T-cell (primary cell): Measurements from ENCODE around the gene IRGM. TPM values are rescaled to one million over a fixed set of nuclear protein-coding genes. Genes with fewer than 3 reads are reported as not detected.
"Not testable (repeated sequence)": the region's sequence is repeated elsewhere in the genome, so short reads cannot be mapped to it uniquely, and the experiment has no call there.

ENCODE experiments used
- ATAC-seq, 4 experiments: fragments of 200-7000 bp in 3 of 4; fragments of 150-1000 bp in 1 of 4; cut with Tn5 transposase; replicated peaks in 1 of 4; 1 replicate in 3 of 4; 2 replicates in 1 of 4; pipeline ENCODE4 v1.10.0; 2021; ENCODE audit warnings: moderate library complexity in 3 of 4, mild to moderate bottlenecking in 2 of 4, moderate number of reproducible peaks in 1 of 4
- CTCF ChIA-PET, 2 donors: fragments of 300-600 bp; sonication (Branson Sonifier 250); formaldehyde crosslinking; loops; one replicate each; lab custom pipeline; 2022; ENCODE audit warnings: antibody characterized with exemption in 2 of 2; lab: Charles Lee
- POLR2A ChIA-PET, 2 donors: fragments of 300-600 bp; sonication (Branson Sonifier 250); formaldehyde crosslinking; loops; one replicate each; lab custom pipeline; 2022; ENCODE audit warnings: antibody characterized with exemption in 2 of 2; lab: Charles Lee
- DNase-seq, 35 experiments: peaks; one replicate each; pipeline versions ENCODE4 v3.0.0 to v3.0.0-alpha.2; 2013 to 2023
- H3K27ac ChIP-seq: one replicate; pipeline ENCODE4 v1.5.1; 2013; ENCODE audit warnings: low read length
- H3K27me3 ChIP-seq, 2 experiments: replicated peaks in 1 of 2; 1 replicate in 1 of 2; 2 replicates in 1 of 2; pipeline versions ENCODE4 v1.6.1 to v1.7.0; 2013; ENCODE audit warnings: low read length in 1 of 2, mixed read lengths in 1 of 2; ENCODE audit not compliant: control insufficient read depth in 2 of 2, insufficient read depth in 2 of 2; ENCODE audit errors: extremely low read depth in 1 of 2
- H3K36me3 ChIP-seq, 2 donors: 1 replicate in 1 of 2; 2 replicates in 1 of 2; pipeline versions ENCODE4 v1.6.1 to v1.7.0; 2013; ENCODE audit warnings: low read length in 1 of 2; ENCODE audit not compliant: control insufficient read depth in 2 of 2, insufficient read depth in 1 of 2; ENCODE audit errors: extremely low read depth in 1 of 2
- H3K4me1 ChIP-seq, 2 experiments: 1 replicate in 1 of 2; 2 replicates in 1 of 2; pipeline versions ENCODE4 v1.6.1 to v1.7.0; 2013; ENCODE audit warnings: low read length in 2 of 2, mixed read lengths in 1 of 2; ENCODE audit not compliant: insufficient read depth in 2 of 2, control insufficient read depth in 1 of 2; ENCODE audit errors: extremely low read depth in 1 of 2
- H3K4me3 ChIP-seq, 2 donors: 1 replicate in 1 of 2; 2 replicates in 1 of 2; pipeline versions ENCODE4 v1.5.1 to v1.7.0; 2013; ENCODE audit warnings: mild to moderate bottlenecking in 2 of 2, low read length in 1 of 2, moderate library complexity in 1 of 2; ENCODE audit not compliant: control insufficient read depth in 1 of 2; ENCODE audit errors: extremely low read depth in 1 of 2
- H3K9me3 ChIP-seq: 2 replicates; pipeline ENCODE4 v1.7.0; 2013
- H3K27ac Mint-ChIP-seq, 2 donors: one replicate each; pipeline ENCODE4 v1.8.0; 2020 to 2021; ENCODE audit warnings: mild to moderate bottlenecking in 2 of 2, mixed read lengths in 2 of 2
- H3K27me3 Mint-ChIP-seq, 2 donors: one replicate each; pipeline ENCODE4 v1.8.0; 2021 to 2022; ENCODE audit warnings: mixed read lengths in 2 of 2
- H3K36me3 Mint-ChIP-seq: one replicate; pipeline ENCODE4 v1.8.0; 2021; ENCODE audit warnings: mixed read lengths
- H3K4me1 Mint-ChIP-seq, 3 donors: one replicate each; pipeline ENCODE4 v1.8.0; 2020 to 2022; ENCODE audit warnings: mixed read lengths in 3 of 3, mild to moderate bottlenecking in 1 of 3
- H3K4me3 Mint-ChIP-seq, 3 donors: one replicate each; pipeline ENCODE4 v1.8.0; 2020 to 2022; ENCODE audit warnings: mild to moderate bottlenecking in 3 of 3, mixed read lengths in 3 of 3, moderate library complexity in 3 of 3
- H3K9me3 Mint-ChIP-seq, 3 donors: one replicate each; pipeline ENCODE4 v1.8.0; 2020 to 2022; ENCODE audit warnings: mixed read lengths in 3 of 3
- WGBS: methylation state at CpG from one replicate; pipeline ENCODE4 v1.1.5; 2013; ENCODE audit warnings: missing lambda C conversion rate; ENCODE audit not compliant: insufficient coverage; 5-methylcytosine and 5-hydroxymethylcytosine counted together
- total RNA-seq, 35 experiments: library from RNA in 6 of 35; stranded (reverse) in 6 of 35; fragments of 120-200 nt in 1 of 35; gene quantifications; one replicate each; pipeline versions ENCODE4 v1.2.1 to v1.2.4 and lab custom pipeline; 2013 to 2026

The IRGM gene
- total RNA-seq, 5 donors from 2014 or later (not counting 1 experiment from before 2014, with no cell fraction given) = 2.1 to 3.9 (median 2.9) TPM

DNA sequence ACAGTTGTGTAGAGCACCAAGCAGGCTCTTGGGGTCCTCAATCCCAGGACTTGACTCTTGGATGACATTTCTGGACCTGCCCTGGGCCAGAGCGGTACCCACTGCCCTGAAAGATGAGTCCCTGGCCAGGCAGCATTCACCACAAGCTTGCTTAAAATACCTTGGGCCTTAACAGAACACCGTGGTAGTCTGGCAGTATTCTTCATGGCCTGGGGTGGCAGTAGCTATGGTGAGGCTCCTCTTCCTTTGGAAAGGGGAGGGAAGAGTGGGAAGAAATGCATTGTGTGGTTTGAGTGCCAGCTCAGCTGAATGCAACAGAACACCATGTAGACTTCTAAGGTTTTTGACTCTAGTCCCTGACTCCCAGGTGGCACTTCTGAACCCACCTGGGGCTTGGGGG lies 29.4 kb upstream of the IRGM start:
- no peak overlapping the region for H3K4me3 ChIP-seq
- ChIA-PET POLR2A (no interaction called here), CTCF (no interaction called here)
- H3K9me3 Mint-ChIP-seq = peaks cover 9 to 22% (median 17%) of the 10 kb centered on the region in 3 donors
- ATAC-seq = no peak
- no peak overlapping the region for H3K4me3 Mint-ChIP-seq
- H3K36me3 ChIP-seq = no peaks in the 10 kb centered on the region
- peaks cover 2% of the 10 kb centered on the region for H3K9me3 ChIP-seq
- H3K27me3 ChIP-seq = peaks cover 0 to 12% of the 10 kb centered on the region in 2 experiments
- no peaks in the 10 kb centered on the region for H3K4me1 Mint-ChIP-seq
- H3K27ac Mint-ChIP-seq = no peak overlapping the region
- H3K4me1 ChIP-seq = no peaks in the 10 kb centered on the region
- no peak overlapping the region for H3K27ac ChIP-seq
- no peak for DNase-seq
- WGBS = 86% methylated on average over 1 of the region's 2 CpGs
- H3K27me3 Mint-ChIP-seq = peaks cover 1 to 11% of the 10 kb centered on the region in 2 donors
- peaks cover 14% of the 10 kb centered on the region for H3K36me3 Mint-ChIP-seq

- POLR2A ChIA-PET = no interaction called here
- Histone ChIP-seq H3K9me3 (no peaks in the 10 kb centered on the region), H3K27me3 (no peaks in the 10 kb centered on the region), H3K4me1 (no peaks in the 10 kb centered on the region), H3K36me3 (no peaks in the 10 kb centered on the region), H3K27ac (no peak overlapping the region), H3K4me3 (no peak overlapping the region)
- Mint-ChIP-seq H3K4me1 (no peaks in the 10 kb centered on the region), H3K4me3 (no peak overlapping the region), H3K36me3 (no peaks in the 10 kb centered on the region), H3K27ac (no peak overlapping the region), H3K27me3 (no peaks in the 10 kb centered on the region), H3K9me3 (peaks cover 6 to 33% (median 9%) of the 10 kb centered on the region in 3 donors)
- no peak for DNase-seq
- WGBS = no CpG with 5 or more reads among the region's 5 CpGs
- no peak for ATAC-seq
- CTCF ChIA-PET = no interaction called here
Measured at GRCh38 chr5:150829744-150830143, 16.6 kb upstream of the IRGM start.

GRCh38 chr5:150831821-150832220 lies 14.5 kb upstream of the IRGM start:
- H3K27ac ChIP-seq, H3K27me3 ChIP-seq, ATAC-seq, POLR2A ChIA-PET, H3K4me1 Mint-ChIP-seq, H3K4me3 ChIP-seq, H3K36me3 Mint-ChIP-seq, CTCF ChIA-PET, H3K27me3 Mint-ChIP-seq, H3K27ac Mint-ChIP-seq, H3K4me1 ChIP-seq, H3K36me3 ChIP-seq, H3K9me3 ChIP-seq, DNase-seq, H3K4me3 Mint-ChIP-seq: not testable (repeated sequence)
- H3K9me3 Mint-ChIP-seq = peaks cover 6 to 33% (median 9%) of the 10 kb centered on the region in 3 donors
- WGBS = no CpG with 5 or more reads among the region's 3 CpGs

DNA sequence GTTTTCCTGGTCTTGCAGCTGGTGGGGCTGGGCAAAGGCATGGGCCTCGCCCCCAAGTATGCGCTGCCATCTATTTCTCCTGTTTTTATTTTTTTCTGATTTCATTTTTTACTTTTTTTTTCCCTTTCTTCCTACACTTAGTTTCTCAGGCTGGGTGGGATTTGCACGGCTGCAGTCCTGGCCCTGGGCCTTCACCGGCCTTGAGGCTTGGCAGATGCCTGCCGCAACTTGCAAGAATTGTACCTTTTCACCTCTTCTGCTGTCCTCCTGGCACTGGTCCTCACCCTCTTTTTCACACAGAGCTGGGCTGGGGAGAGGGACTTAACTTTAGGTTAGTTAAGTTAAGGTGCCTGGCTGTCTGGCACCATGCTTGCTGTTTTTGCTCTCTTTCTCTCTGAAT lies 10.3 kb upstream of the IRGM start:
- peaks cover under 1 to 13% (median 2%) of the 10 kb centered on the region in 3 donors for H3K9me3 Mint-ChIP-seq
- no peak for ATAC-seq

DNA sequence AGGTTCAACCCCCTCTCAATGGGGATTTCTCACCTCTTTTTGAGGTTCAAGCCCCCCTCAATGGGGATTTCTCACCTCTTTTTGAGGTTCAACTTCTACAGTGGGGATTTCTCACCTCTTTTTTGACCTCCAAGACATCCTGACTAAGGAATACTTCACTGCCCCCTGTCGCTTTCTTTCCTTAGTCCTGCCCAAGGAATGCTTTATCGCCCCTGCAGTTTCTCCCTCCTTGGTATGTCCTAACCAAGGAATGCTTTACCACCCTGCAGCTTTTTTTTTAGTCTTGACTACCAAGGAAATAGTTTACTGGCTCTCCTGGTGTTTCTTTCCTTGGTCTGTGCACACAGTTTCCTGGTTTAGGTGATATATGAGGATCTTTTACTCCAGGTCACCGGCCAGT lies 9.6 kb upstream of the IRGM start:
- Histone ChIP-seq H3K27me3 (peaks cover 0 to 4% of the 10 kb centered on the region in 2 experiments), H3K4me3 (no peak overlapping the region), H3K4me1 (no peaks in the 10 kb centered on the region), H3K27ac (no peak overlapping the region), H3K36me3 (no peaks in the 10 kb centered on the region), H3K9me3 (no peaks in the 10 kb centered on the region)
- no peak for DNase-seq
- Mint-ChIP-seq H3K36me3 (no peaks in the 10 kb centered on the region), H3K27me3 (peaks cover 0 to 6% of the 10 kb centered on the region in 2 donors), H3K4me3 (no peak overlapping the region), H3K4me1 (no peaks in the 10 kb centered on the region), H3K9me3 (peaks cover 0 to 9% (median 0%) of the 10 kb centered on the region in 3 donors), H3K27ac (no peak overlapping the region)
- ATAC-seq = no peak
- POLR2A ChIA-PET = no interaction called here
- WGBS = 87% methylated on average over 3 of the region's 3 CpGs
- CTCF ChIA-PET = no interaction called here

More for the DNA sequence above, 10.3 kb upstream of the IRGM start:
- H3K4me3 ChIP-seq = no peak overlapping the region
- Mint-ChIP-seq H3K4me3 (no peak overlapping the region), H3K27me3 (peaks cover 0 to 6% of the 10 kb centered on the region in 2 donors), H3K4me1 (no peaks in the 10 kb centered on the region), H3K27ac (no peak overlapping the region), H3K36me3 (no peaks in the 10 kb centered on the region)
- H3K4me1 ChIP-seq = no peaks in the 10 kb centered on the region
- peaks cover 0 to 4% of the 10 kb centered on the region in 2 experiments for H3K27me3 ChIP-seq
- ChIA-PET CTCF (no interaction called here), POLR2A (no interaction called here)
- H3K36me3 ChIP-seq = no peaks in the 10 kb centered on the region
- H3K9me3 ChIP-seq = no peaks in the 10 kb centered on the region
- no peak for DNase-seq
- WGBS = 100% methylated on average over 1 of the region's 5 CpGs
- no peak overlapping the region for H3K27ac ChIP-seq

GRCh38 chr5:150845185-150845859 lies 999 bp upstream of the IRGM start:
- ChIA-PET CTCF (interaction anchor here (0.7 to 3.2 kb wide), 10 partner anchors 59 to 700 kb away, joined by 3 to 53 read pairs (median 6); partner anchors contain the start of genes RBM22 (in 1 of the 2) and SMIM3 (in 1 of the 2)), POLR2A (interaction anchor here in 1 of 2 donors (0.5 to 2.0 kb wide), 3 partner anchors 57 to 386 kb away, joined by 3 to 11 read pairs (median 4); partner anchors contain the start of gene RBM22)
- H3K27ac ChIP-seq, ATAC-seq, H3K4me3 ChIP-seq, H3K36me3 Mint-ChIP-seq, DNase-seq, H3K9me3 Mint-ChIP-seq, H3K27me3 ChIP-seq, H3K9me3 ChIP-seq, H3K36me3 ChIP-seq, H3K27me3 Mint-ChIP-seq, H3K27ac Mint-ChIP-seq, H3K4me3 Mint-ChIP-seq: not testable (repeated sequence)
- H3K4me1 Mint-ChIP-seq = peaks cover 13 to 23% (median 16%) of the 10 kb centered on the region in 3 donors
- H3K4me1 ChIP-seq = peaks cover 5 to 19% of the 10 kb centered on the region in 2 experiments
- 99% methylated on average over 20 of the region's 32 CpGs for WGBS
